OCI-LY7 (cell line): ENCODE data around the gene MIDN. TPM values are rescaled to one million over a fixed set of nuclear protein-coding genes. Genes with fewer than 3 reads are reported as not detected.

Source experiments
- total RNA-seq, 2 experiments: library from RNA; depleted of rRNA in 1 of 2; stranded (reverse); fragments of >200 nt in 1 of 2; shearing (Covaris generic) in 1 of 2; gene quantifications; 2 replicates each; pipeline ENCODE4 v1.2.3, GENCODE V29; 2014 to 2022

The MIDN gene
- total RNA-seq, 2 experiments from 2014 or later = 20.3 to 70.9 TPM

Other genes starting within 250 kb of the MIDN start
- gene GRIN3B, start 248.2 kb upstream of the MIDN start, total RNA-seq (2014; rRNA removed; shearing (Covaris generic)) = 0.05 TPM in 1 of 2 replicates, not detected in the other
- not detected in 2 replicates for gene GRIN3B, start 248.2 kb upstream of the MIDN start, total RNA-seq (2022)
- 131 and 169 TPM in 2 replicates for gene TMEM259, start 227.5 kb upstream of the MIDN start, total RNA-seq (2014; rRNA removed; shearing (Covaris generic))
- 195 and 204 TPM in 2 replicates for gene TMEM259, start 227.5 kb upstream of the MIDN start, total RNA-seq (2022)
- not detected in 2 replicates for gene RNU6-2, start 227.1 kb upstream of the MIDN start, total RNA-seq (2014; rRNA removed; shearing (Covaris generic))
- not detected in 2 replicates for gene RNU6-2, start 227.1 kb upstream of the MIDN start, total RNA-seq (2022)
- gene CNN2, start 222.0 kb upstream of the MIDN start, total RNA-seq (2014; rRNA removed; shearing (Covaris generic)) = 51.5 and 73.7 TPM in 2 replicates
- 126 and 127 TPM in 2 replicates for gene CNN2, start 222.0 kb upstream of the MIDN start, total RNA-seq (2022)
- 22.5 and 43.3 TPM in 2 replicates for gene ABCA7, start 208.5 kb upstream of the MIDN start, total RNA-seq (2014; rRNA removed; shearing (Covaris generic))
- 66.6 and 74.4 TPM in 2 replicates for gene ABCA7, start 208.5 kb upstream of the MIDN start, total RNA-seq (2022)
- gene ARHGAP45, start 181.4 kb upstream of the MIDN start, total RNA-seq (2014; rRNA removed; shearing (Covaris generic)) = 132 and 135 TPM in 2 replicates
- 138 and 143 TPM in 2 replicates for gene ARHGAP45, start 181.4 kb upstream of the MIDN start, total RNA-seq (2022)
- gene POLR2E, start 153.2 kb upstream of the MIDN start, total RNA-seq (2014; rRNA removed; shearing (Covaris generic)) = 153 and 165 TPM in 2 replicates
- gene POLR2E, start 153.2 kb upstream of the MIDN start, total RNA-seq (2022) = 160 and 193 TPM in 2 replicates
- gene GPX4, start 144.6 kb upstream of the MIDN start, total RNA-seq (2014; rRNA removed; shearing (Covaris generic)) = 184 and 203 TPM in 2 replicates
- gene GPX4, start 144.6 kb upstream of the MIDN start, total RNA-seq (2022) = 148 and 156 TPM in 2 replicates
- 17.6 and 26.6 TPM in 2 replicates for gene SBNO2, start 74.3 kb upstream of the MIDN start, total RNA-seq (2014; rRNA removed; shearing (Covaris generic))
- gene SBNO2, start 74.3 kb upstream of the MIDN start, total RNA-seq (2022) = 43.3 and 48.8 TPM in 2 replicates
- gene STK11, start 42.8 kb upstream of the MIDN start, total RNA-seq (2014; rRNA removed; shearing (Covaris generic)) = 68.7 and 78.4 TPM in 2 replicates
- gene STK11, start 42.8 kb upstream of the MIDN start, total RNA-seq (2022) = 76.5 and 82.2 TPM in 2 replicates
- 0.09 and 0.33 TPM in 2 replicates for gene CBARP, start 10.6 kb upstream of the MIDN start, total RNA-seq (2014; rRNA removed; shearing (Covaris generic))
- 0.13 and 0.18 TPM in 2 replicates for gene CBARP, start 10.6 kb upstream of the MIDN start, total RNA-seq (2022)
- 51.8 and 82.1 TPM in 2 replicates for gene ATP5F1D, start 6.8 kb upstream of the MIDN start, total RNA-seq (2014; rRNA removed; shearing (Covaris generic))
- 207 and 266 TPM in 2 replicates for gene ATP5F1D, start 6.8 kb upstream of the MIDN start, total RNA-seq (2022)
- gene CIRBP, start 20.7 kb downstream of the MIDN start, total RNA-seq (2014; rRNA removed; shearing (Covaris generic)) = 278 and 287 TPM in 2 replicates
- gene CIRBP, start 20.7 kb downstream of the MIDN start, total RNA-seq (2022) = 309 and 321 TPM in 2 replicates
- 52.6 and 53.2 TPM in 2 replicates for gene FAM174C, start 26.9 kb downstream of the MIDN start, total RNA-seq (2014; rRNA removed; shearing (Covaris generic))
- gene FAM174C, start 26.9 kb downstream of the MIDN start, total RNA-seq (2022) = 79.8 and 81.5 TPM in 2 replicates
- gene EFNA2, start 37.3 kb downstream of the MIDN start, total RNA-seq (2014; rRNA removed; shearing (Covaris generic)) = not detected in 2 replicates
- not detected in 2 replicates for gene EFNA2, start 37.3 kb downstream of the MIDN start, total RNA-seq (2022)
- gene NDUFS7, start 135.3 kb downstream of the MIDN start, total RNA-seq (2014; rRNA removed; shearing (Covaris generic)) = 125 and 132 TPM in 2 replicates
- 147 and 148 TPM in 2 replicates for gene NDUFS7, start 135.3 kb downstream of the MIDN start, total RNA-seq (2022)
- 9.7 and 14.4 TPM in 2 replicates for gene GAMT, start 153.0 kb downstream of the MIDN start, total RNA-seq (2014; rRNA removed; shearing (Covaris generic))
- gene GAMT, start 153.0 kb downstream of the MIDN start, total RNA-seq (2022) = 17.6 and 27.5 TPM in 2 replicates
- gene DAZAP1, start 159.0 kb downstream of the MIDN start, total RNA-seq (2014; rRNA removed; shearing (Covaris generic)) = 170 and 210 TPM in 2 replicates
- 373 and 383 TPM in 2 replicates for gene DAZAP1, start 159.0 kb downstream of the MIDN start, total RNA-seq (2022)
- 2,068 and 2,241 TPM in 2 replicates for gene RPS15, start 189.8 kb downstream of the MIDN start, total RNA-seq (2014; rRNA removed; shearing (Covaris generic))
- 1,654 and 1,860 TPM in 2 replicates for gene RPS15, start 189.8 kb downstream of the MIDN start, total RNA-seq (2022)
- gene APC2, start 201.5 kb downstream of the MIDN start, total RNA-seq (2014; rRNA removed; shearing (Covaris generic)) = 0.23 and 0.57 TPM in 2 replicates
- 2.4 and 5.5 TPM in 2 replicates for gene APC2, start 201.5 kb downstream of the MIDN start, total RNA-seq (2022)
- gene C19orf25, start 230.6 kb downstream of the MIDN start, total RNA-seq (2014; rRNA removed; shearing (Covaris generic)) = 27.1 and 45.6 TPM in 2 replicates
- 54.6 and 58.6 TPM in 2 replicates for gene C19orf25, start 230.6 kb downstream of the MIDN start, total RNA-seq (2022)
- 1.9 and 8.3 TPM in 2 replicates for gene PCSK4, start 241.8 kb downstream of the MIDN start, total RNA-seq (2014; rRNA removed; shearing (Covaris generic))
- 13.0 and 15.7 TPM in 2 replicates for gene PCSK4, start 241.8 kb downstream of the MIDN start, total RNA-seq (2022)
- gene REEP6, start 242.6 kb downstream of the MIDN start, total RNA-seq (2014; rRNA removed; shearing (Covaris generic)) = 0.46 and 1.3 TPM in 2 replicates
- gene REEP6, start 242.6 kb downstream of the MIDN start, total RNA-seq (2022) = 3.1 and 3.6 TPM in 2 replicates